GM19043 (cell line): ENCODE measurements around the gene PDZD4.

ENCODE experiments used
- ATAC-seq: cut with Tn5 transposase; IDR thresholded peaks from one replicate; pipeline ENCODE4 v1.9.1; 2021; ENCODE audit warnings: low read depth; ENCODE audit not compliant: unreplicated experiment

The PDZD4 gene

DNA sequence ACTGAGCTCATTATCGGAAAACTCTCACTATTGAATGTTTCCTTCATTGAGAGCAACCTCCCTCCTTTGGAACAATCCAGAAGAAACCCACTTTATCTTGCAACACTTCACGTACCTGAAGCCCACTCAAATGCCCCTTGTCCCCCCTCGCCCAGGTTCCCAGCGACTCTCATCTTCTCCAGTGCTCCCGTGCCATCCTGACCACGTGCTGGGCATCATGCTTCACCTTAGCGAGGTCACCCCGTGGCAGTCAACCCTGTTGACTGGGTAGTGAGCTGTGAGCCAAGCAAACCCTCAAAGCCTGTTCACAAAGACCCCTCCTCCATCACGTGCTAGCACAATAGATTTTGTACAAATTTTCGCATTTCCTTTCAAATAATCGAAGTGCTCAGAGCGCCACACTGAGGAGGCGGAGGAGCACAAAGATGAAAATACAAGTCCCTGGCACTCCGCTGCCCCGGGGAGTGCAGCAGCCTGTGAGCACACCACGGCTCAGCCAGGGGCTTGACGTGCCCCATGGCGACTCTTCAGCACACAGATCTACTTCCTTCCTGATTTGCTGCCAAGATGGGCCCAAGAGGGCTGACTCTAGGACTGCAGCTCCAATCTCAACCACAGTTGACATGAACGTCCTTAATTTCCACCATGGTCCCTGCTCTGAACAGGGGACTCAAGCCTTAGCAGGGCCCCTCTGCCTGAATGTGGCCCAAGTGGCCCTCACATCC is 15.6 kb downstream of the PDZD4 start:
- no peak for ATAC-seq

DNA sequence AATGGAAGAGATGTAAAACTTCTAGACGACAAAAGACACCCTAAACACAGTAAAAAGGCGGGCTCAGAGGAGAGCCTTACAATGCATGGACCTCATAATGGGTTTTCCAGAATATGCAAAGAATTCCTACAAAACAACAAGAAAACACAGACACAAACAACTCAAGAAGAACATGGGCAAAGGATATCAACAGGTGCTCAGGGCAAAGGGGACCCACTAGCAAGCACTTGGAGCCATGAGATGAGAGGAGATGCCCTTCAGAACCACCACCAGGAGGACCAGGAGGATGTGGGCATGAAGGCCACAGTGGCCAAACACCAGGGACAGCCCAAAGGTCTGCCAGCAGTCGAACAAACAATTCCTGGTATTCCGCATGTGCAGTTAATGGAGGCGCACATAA is 17.2 kb downstream of the PDZD4 start:
- ATAC-seq = no peak

DNA sequence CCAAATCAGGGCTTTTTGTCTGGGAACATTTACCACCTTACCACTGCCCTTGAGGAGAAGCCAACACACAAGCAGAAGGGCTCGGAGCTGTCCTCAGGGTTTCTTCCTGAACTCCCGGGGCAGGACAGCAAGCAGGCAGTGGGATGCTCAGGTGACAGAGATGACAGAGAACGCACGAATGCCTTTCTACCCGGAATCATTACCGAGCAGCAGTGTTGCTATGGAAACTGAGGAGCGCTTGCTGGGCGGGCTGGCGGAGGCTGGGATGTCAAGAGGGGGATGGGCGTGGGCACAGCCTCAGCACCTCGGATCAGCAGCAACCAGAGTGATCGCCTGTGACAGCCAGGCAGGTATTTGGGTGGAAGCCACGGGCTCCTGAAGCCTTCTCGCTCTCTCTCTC is 18.1 kb downstream of the PDZD4 start:
- ATAC-seq = no peak

DNA sequence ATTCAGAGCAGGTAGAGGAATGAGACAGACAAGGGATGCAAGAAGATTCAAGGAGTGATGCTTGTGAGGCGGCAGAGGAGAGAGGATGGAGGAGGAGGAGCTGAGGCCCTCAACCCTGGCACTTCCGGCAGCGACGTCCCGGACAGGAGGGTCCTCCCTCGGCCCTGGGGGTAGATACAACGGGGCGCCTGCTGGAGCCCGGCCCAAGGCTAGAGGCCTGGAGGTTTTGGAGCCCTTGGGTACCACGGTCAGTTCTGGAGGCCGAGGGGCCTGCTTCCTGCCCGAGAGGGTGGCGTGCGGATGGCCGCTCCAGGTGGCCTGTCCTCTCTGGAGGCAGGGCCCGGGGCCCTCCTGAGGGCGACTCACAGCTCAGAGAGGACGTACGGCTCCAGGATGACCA is 22.4 kb downstream of the PDZD4 start:
- ATAC-seq = no peak

DNA sequence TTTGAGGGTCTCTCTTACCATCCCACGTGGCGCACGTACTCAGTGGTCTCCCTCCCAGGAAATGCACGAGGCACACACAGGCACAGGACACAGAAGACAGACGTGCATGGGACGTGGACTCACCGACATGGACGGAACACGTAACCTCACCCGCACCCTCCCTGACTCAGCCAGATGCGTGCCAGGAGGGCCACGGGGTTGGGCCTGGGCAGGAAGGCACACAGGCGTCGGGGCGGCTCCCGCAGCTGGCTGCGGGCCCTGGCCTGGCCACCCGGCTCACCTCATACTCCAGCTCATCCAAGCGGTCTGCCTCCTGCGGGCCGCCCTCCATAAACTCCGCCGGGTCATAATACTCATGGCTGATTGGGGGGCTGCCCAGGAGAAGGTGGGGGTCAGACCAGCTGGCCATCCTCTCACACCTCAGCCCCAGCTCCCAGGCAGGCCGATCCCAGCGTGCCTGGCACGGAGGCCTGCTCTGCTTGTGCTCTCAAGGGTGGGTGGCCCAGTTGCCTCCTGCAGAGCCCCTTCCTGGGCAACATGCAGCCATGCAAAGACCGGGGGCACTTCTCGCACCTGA is 23.3 kb downstream of the PDZD4 start:
- no peak for ATAC-seq

DNA sequence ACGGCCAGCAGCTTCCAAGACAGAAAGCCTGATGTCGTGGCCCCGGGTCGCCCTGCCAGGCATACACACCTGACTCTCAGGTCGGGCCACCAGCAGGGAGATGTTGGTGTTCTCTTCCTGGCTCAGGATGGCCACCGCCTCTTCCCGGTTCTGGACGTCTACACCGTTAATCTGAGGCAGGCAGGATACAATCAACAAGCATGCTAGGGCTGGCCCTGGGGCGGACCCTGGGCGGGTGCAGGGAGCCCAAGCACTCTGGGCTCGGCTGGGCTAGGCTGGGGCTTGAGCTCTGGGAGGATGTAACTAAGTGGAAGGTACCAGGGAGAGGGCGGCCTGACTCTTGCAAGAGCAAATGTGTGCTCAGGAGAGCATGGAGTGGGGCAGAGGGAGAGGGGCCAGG is 24.9 kb downstream of the PDZD4 start:
- no peak for ATAC-seq

DNA sequence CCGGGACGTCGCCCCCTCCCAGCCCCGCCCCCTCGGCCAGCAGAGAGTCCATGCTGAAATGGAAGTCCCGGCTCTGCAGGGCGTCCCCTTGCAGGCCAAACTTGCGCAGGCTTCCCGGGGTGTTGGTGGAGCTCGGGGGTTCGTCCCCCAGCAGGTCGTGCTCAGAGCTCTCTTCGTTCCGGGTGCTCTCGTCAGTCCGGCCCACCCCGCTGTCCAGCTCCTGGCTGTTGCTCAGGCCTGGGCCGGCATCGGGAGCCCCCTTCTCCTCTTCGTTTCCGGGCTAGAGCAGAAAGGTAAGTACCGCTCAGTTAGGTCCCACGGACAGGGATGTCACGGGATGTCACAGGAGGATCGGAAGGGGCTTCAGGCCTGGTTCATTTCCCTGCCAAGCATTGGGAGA is 25.7 kb downstream of the PDZD4 start:
- no peak for ATAC-seq

DNA sequence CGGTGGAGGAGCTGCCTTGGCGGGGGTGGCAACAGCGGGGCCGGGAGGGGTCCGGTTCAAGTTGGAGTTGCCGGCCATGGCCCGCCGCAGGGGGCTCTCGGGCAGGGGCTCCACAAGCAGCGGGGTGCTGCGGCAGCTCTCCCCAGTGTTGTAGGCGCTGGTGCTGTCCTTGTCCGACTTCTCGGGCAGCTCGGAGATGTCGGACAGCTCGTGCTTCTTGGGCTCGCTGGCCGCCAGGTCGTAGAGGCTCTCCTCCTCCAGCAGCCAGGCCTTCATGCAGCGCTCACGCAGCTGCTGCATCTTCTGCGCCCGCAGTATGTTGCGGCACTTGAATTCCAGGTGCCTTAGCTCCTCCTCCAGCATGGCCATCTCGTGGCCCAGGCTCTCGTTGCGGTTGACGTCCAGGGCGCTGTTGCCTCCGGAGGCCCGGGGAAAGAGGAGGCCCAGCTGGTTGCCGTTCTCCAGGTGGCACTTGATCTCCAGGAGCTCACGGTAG is 26.2 kb downstream of the PDZD4 start:
- ATAC-seq = no peak

DNA sequence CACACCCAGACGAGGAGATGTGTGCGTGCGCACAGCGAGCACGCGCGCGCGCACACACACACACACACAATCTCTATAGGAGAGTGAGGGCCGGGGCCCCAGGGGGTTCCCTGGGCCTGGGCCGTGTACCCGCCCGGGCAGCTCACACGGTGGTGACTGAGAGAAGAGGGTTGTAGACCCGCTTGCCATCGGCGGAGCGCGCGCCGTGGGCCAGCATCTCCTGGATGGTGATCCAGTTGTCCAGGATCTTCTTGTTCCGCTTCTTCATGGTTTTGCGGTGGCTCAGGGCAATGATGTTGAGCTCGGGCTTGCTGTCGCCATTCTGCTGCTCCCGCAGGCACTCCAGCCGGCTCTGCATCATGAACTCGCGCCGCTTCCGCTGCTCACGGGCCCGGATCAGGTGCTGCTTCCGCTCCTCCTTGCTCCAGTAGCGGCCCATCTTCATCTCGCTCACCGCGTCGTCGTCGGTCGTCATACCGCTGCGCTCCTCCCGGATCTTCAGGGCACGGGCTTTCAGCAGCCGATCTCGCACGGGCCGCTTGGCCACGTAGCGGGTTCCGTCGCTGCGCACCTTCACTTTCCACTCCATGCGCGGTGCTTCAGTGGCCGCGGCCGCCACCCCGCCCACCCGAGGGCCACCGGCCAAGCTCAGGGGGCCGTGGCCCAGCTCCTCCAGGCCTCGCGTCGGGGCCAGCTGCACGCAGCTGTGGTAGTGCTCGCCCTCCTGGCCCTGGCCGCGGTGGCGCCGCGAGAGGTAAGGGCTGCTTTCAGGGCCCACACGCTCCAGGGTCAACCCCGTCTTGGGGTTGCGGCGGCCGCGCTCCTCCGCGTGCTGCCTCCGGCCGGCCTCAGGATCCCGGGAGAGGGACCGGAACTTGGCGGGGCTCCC is 26.9 kb downstream of the PDZD4 start:
- no peak for ATAC-seq

DNA sequence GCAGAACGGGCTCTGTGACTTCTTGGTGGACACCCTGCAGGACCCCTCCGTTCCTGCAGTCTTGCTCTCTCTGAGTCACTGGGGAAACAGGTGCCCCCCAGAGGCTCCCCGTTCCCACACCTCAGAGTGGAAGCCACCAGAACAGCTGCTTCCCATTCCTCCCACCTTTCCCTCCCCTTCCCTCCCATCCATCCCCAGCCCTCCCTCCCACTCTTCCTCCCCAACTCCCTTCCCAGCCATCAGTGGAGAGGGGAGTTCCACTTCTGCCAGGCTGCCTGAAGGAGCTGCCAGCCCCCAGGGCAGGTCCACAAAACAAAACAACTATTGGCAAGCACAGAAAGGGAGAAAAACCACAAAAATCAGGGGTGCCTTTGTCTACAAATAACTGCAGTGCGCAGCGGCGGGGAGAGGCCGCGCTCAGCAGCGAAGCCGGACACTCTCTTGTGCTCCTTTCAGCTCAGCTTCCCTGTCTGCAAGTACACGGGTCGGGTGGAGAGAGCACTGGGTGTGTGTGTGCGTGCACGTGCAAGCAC is 27.8 kb downstream of the PDZD4 start:
- no peak for ATAC-seq

DNA sequence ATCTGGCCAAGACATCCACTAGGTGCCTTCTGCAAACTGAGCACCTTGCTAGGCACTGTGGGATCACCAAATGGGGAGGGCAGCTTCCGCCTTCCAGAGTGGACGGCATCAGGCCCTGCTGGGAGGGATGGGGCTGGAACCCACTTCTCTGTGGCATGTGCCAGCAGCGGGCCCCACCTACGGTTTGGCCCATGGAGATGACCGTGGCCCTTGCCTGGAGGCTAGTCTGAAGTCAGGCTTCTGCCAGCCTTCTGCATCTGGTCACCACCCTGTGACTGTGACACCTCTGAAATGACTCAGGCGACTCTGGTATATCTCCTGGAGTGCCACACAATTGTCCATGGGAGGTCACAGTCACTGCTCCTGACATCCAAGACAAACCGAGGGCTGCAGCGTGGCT is 28.7 kb downstream of the PDZD4 start:
- ATAC-seq = no peak

DNA sequence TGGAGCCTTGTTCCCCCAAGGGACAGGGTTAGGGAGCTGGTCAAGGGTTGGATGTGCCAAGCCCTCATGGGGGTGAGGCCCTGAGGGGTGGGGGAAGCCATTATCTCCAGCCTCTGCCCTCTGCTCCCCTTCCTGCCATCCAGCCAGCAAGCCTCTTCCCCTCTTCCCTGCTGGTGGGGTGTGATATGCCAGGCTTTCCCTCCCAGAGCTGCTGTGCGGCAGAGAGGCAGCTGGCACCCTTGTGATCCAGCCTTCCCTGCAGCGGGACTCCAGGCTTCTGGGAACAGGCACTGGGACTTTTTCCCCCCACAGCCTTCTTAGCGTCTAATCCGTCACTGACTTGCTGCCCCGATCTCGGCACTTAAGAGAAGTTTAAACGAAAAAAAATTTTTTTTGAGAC is 29.6 kb downstream of the PDZD4 start:
- no peak for ATAC-seq

DNA sequence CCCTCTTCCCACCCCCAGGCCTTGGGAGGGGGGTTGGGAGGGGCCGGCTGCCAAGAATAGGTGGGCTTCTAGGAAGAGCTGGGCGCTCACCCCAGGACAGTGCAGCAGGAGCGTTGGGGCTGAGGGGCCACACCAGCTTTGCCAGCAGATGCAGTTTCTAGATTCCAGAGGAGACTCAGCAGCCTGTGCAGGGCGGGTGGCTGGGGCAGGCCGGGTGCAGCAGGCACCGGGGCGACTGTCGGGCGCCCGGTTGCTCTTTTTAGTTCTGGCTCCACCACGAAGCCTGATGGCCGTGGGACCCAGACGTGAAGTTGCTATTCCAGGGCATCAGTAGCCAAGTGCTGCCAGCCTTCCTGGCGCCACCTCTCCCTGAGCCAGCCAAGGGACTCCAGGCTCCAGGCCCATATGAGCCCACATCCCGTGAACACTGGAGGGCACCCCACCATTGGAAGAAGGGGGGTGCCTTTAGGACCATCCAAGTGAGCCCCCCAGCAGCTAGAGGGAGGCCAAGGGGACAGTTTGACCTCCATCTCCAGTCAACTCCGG is 30.1 kb downstream of the PDZD4 start:
- no peak for ATAC-seq

DNA sequence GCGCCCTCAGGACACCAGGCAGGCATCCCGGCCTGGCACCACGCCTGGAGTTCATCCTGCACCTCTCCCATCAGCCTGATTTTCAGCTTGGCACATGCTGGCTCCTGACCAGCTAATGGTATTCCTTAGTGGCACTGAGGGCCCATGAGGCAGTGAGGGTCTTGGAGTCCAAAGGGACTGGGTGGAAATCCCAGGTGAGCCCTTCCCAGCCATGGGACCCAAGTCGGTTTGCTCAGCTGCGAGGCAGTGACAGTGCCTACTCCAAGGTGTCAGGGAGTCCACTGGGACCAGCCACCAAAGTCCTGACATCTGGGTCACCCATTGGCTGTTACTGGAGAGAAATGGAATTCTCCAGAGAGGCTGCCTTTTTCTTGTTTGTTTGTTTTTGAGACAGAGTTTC is 31.0 kb downstream of the PDZD4 start:
- no peak for ATAC-seq

DNA sequence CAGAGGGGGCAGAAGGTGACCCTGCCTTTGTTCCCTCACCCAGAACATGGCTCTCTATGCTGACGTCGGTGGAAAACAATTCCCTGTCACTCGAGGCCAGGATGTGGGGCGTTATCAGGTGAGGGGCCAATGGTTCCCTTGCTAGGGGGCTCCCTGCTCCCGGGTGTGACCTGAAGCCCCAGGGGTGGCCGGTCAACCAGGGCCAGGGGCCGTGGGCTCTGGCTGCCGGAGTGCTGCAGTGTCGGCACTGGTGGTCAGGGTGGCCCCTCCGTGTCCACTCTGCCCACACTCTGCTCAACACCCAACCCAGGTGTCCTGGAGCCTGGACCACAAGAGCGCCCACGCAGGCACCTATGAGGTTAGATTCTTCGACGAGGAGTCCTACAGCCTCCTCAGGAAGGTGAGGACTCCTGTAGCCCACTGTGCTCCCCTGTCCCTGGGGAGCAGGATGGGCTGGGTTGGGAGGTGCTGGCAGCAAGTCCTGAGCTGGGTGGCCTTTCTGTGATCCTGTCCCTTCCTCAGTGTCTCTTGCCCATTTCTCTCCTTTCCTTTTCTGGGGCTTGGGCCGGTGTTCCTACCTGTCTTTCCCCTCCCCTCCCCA is 32.8 kb downstream of the PDZD4 start:
- ATAC-seq = no peak

DNA sequence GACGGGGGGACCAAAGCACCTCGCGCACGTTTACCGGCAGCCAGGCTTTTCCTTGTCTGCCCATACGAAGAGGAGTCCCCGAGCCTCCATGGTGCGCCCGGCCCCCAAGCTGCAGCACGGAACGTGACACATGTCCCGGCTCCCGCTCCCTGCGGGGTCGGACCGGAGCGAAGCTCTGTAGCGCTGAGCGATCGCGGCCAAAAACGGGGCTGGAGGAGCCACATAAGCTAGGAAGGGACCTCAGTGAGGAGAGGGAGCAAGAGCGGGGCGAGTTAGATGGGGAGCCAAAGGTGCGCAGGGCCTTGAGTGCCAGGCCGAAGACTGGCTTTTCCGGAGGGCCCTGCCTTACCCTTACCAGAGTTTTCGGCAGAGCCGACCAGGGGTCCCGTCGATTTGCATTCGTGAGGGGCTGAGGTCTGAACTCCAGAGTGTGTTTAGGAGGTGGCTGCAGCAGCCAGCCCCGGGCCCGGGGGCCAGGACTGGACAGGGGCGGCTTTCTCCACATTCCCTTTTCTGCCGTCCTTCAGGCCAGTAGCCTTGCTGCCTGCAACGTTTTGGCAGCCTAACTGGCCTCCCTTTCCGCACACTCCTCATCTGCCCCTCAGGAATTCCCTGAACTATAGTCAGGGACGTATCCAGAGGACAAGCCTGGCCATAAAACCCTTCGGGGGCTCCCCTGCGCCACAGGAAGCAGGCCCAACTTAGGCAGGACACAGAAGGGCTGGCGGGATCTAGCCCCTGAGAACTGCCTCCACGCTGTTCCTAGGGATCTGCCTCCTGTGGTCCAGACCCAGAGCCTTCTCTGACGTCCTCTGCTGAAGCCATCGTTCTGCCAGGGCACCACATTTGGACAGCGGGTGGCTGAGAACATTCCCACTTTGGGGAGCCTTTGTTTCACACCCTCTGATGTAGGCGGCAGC is 35.2 kb downstream of the PDZD4 start:
- no peak for ATAC-seq

DNA sequence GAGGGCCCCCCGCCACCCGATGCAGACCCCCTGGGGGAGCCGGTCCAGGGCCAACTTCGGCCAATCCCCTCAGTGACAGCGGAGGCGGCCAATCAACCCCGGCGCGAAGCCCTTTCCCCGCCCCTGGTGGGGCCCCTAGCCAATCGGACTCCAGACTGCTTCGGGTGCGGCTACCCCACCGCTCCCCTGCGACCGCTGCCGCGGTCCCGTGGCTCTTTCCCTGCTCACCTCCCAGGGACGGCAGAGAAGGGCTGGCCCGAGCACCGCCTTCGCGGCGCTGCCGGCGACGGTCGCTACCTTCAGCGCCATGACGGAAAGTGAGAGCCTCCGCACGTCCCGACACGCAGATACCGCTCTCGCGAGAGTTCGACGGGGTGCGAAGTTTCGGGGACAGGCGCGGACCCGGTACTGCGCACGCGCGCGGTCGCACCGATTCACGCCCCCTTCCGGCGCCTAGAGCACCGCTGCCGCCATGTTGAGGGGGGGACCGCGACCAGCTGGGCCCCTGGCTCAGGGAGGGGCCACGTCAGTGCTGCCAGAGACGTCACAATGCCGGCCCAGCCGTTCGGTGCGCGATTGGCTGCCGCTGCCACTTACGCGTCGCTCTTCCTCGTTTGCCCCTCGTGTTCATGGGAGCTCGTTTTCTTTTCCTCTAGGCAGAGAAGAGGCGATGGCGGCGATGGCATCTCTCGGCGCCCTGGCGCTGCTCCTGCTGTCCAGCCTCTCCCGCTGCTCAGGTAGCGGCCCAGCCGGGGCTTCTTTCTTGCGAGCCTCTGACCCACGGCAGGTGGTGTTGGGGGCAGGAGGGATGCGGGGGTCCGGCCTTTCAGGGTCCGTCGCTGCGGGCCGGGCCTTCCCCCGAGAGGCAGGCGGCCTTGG is 36.1 kb downstream of the PDZD4 start, which contains the start of the genes IDH3G and SSR4:
Gene IDH3G, minus strand, starts transcription at position 358 of the 879 bp plus-strand sequence. Its CDS starts 49 bp downstream, at position 309.
Gene SSR4, plus strand, starts transcription at position 651 of the 879 bp plus-strand sequence. Its CDS starts 20 bp downstream, at position 671.
- peak; percentile 85 for ATAC-seq

DNA sequence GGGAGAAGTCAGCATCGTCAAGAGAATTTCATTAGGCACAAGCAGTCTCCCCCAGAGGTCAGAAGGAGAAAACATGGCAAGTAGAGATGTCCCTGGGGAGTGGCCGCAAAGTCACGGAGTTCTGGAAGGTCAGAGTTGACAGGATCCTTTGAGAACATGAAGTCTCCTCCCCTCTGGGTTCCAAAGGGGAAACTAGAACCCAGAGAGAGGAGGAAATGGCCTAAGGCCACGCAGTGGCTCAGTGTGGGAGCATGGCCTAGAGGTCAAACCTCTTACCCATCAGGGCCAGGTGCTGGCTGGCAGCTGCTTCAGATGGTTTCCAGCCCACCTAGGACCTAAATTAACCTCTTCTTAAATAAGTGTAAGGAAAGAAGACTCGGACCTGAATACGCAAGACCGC is 37.1 kb downstream of the PDZD4 start:
- no peak for ATAC-seq
